Mesendoderm (in vitro differentiated cells): ENCODE data around the gene CAMTA1.
A peak's percentile ranks its signal among the peaks of the same experiment; 100 is the strongest.

Source experiments
- DNase-seq: peaks from one replicate; pipeline ENCODE4 v3.0.0; 2013
- H2AK5ac ChIP-seq: 2 replicates; pipeline ENCODE4 v1.6.1; 2013; ENCODE audit warnings: low read length, inconsistent platforms
- H2BK120ac ChIP-seq: 2 replicates; pipeline ENCODE4 v1.6.1; 2013; ENCODE audit warnings: low read depth, mild to moderate bottlenecking, low read length, moderate library complexity, mixed read lengths
- H2BK15ac ChIP-seq: replicated peaks from 2 replicates; pipeline ENCODE4 v1.6.1; 2013; ENCODE audit warnings: low read depth, mild to moderate bottlenecking, moderate library complexity
- H2BK5ac ChIP-seq: 2 replicates; pipeline ENCODE4 v1.6.1; 2013; ENCODE audit warnings: low read length, inconsistent platforms
- H3K18ac ChIP-seq: 2 replicates; pipeline ENCODE4 v1.6.1; 2013; ENCODE audit warnings: mild to moderate bottlenecking, low read length, mixed read lengths
- H3K23ac ChIP-seq: one replicate; pipeline ENCODE4 v1.6.1; 2013; ENCODE audit warnings: low read length
- H3K27ac ChIP-seq: 2 replicates; pipeline ENCODE4 v1.5.1; 2013; ENCODE audit warnings: low read depth, mild to moderate bottlenecking, inconsistent platforms, low read length, moderate library complexity
- H3K27me3 ChIP-seq: 2 replicates; pipeline ENCODE4 v1.6.1; 2013; ENCODE audit warnings: low read length, control low read depth, mild to moderate bottlenecking, inconsistent platforms; ENCODE audit not compliant: insufficient read depth, poor library complexity
- H3K36me3 ChIP-seq: 2 replicates; pipeline ENCODE4 v1.6.1; 2013; ENCODE audit warnings: low read length, inconsistent platforms; ENCODE audit not compliant: control insufficient read depth, insufficient read depth
- H3K4ac ChIP-seq: one replicate; pipeline ENCODE4 v1.6.1; 2013; ENCODE audit warnings: low read depth, mild to moderate bottlenecking, low read length, moderate library complexity
- H3K4me1 ChIP-seq: 2 replicates; pipeline ENCODE4 v1.6.1; 2013; ENCODE audit warnings: low read depth, low read length, inconsistent platforms; ENCODE audit not compliant: control insufficient read depth
- H3K4me2 ChIP-seq: 2 replicates; pipeline ENCODE4 v1.6.1; 2013; ENCODE audit warnings: low read length
- H3K4me3 ChIP-seq: 2 replicates; pipeline ENCODE4 v1.5.1; 2013; ENCODE audit warnings: mild to moderate bottlenecking, low read length
- H3K56ac ChIP-seq: one replicate; pipeline ENCODE4 v1.6.1; 2013; ENCODE audit warnings: low read length
- H3K79me1 ChIP-seq: 2 replicates; pipeline ENCODE4 v1.6.1; 2013; ENCODE audit warnings: low read length, inconsistent platforms
- H3K79me2 ChIP-seq: 2 replicates; pipeline ENCODE4 v1.6.1; 2013; ENCODE audit warnings: mild to moderate bottlenecking, low read length; ENCODE audit not compliant: control insufficient read depth, insufficient read depth
- H3K9ac ChIP-seq: 2 replicates; pipeline ENCODE4 v1.6.1; 2013; ENCODE audit warnings: low read length, inconsistent platforms
- H4K5ac ChIP-seq: one replicate; pipeline ENCODE4 v1.6.1; 2013; ENCODE audit warnings: low read length
- H4K8ac ChIP-seq: one replicate; pipeline ENCODE4 v1.6.1; 2013; ENCODE audit warnings: low read depth, mild to moderate bottlenecking, control low read depth, low read length, moderate library complexity
- WGBS: extraction: QIAGEN DNeasy Blood & Tissue Kit; methylation state at CpG from one replicate; pipeline ENCODE4 v1.1.7; 2013; ENCODE audit warnings: low lambda C conversion rate, missing lambda C conversion rate; ENCODE audit not compliant: insufficient coverage; ENCODE audit errors: extremely low coverage; 5-methylcytosine and 5-hydroxymethylcytosine counted together

CAMTA1 gene

GRCh38 chr1:6961905-6962477 is 176.7 kb downstream of the CAMTA1 start:
- H2BK5ac ChIP-seq = no peak overlapping the region
- H3K4me2 ChIP-seq = peak overlapping the region; percentile 86
- H3K79me2 ChIP-seq = no peaks in the 10 kb centered on the region
- no peak overlapping the region for H3K18ac ChIP-seq
- H4K5ac ChIP-seq = no peak overlapping the region
- no peak overlapping the region for H3K27ac ChIP-seq
- H2AK5ac ChIP-seq = no peak overlapping the region
- no peak overlapping the region for H2BK120ac ChIP-seq
- H3K9ac ChIP-seq = peak overlapping the region; percentile 45
- H3K27me3 ChIP-seq = no peaks in the 10 kb centered on the region
- no peak overlapping the region for H2BK15ac ChIP-seq
- H3K4me1 ChIP-seq = no peaks in the 10 kb centered on the region
- no peak overlapping the region for H3K23ac ChIP-seq
- no peak for DNase-seq
- H3K4ac ChIP-seq = no peak overlapping the region
- no peaks in the 10 kb centered on the region for H3K36me3 ChIP-seq
- H3K79me1 ChIP-seq = no peaks in the 10 kb centered on the region
- H4K8ac ChIP-seq = no peak overlapping the region
- H3K4me3 ChIP-seq = peak overlapping the region; percentile 82
- peak overlapping the region; percentile 85 for H3K56ac ChIP-seq
- WGBS = no CpG with 5 or more reads among the region's 31 CpGs

- no peak overlapping the region for H3K4me3 ChIP-seq
- no peaks in the 10 kb centered on the region for H3K27me3 ChIP-seq
- no peak overlapping the region for H2BK5ac ChIP-seq
- no peak overlapping the region for H2BK120ac ChIP-seq
- WGBS = no CpG with 5 or more reads among the region's 14 CpGs
- H3K56ac ChIP-seq = no peak overlapping the region
- no peaks in the 10 kb centered on the region for H3K36me3 ChIP-seq
- peak; percentile 100 for DNase-seq
- no peak overlapping the region for H3K23ac ChIP-seq
- no peak overlapping the region for H3K4me2 ChIP-seq
- H3K27ac ChIP-seq = no peak overlapping the region
- no peak overlapping the region for H4K8ac ChIP-seq
- H3K4me1 ChIP-seq = no peaks in the 10 kb centered on the region
- H2AK5ac ChIP-seq = no peak overlapping the region
- no peak overlapping the region for H3K4ac ChIP-seq
- H3K79me2 ChIP-seq = no peaks in the 10 kb centered on the region
- H4K5ac ChIP-seq = no peak overlapping the region
- H3K18ac ChIP-seq = no peak overlapping the region
- H3K79me1 ChIP-seq = no peaks in the 10 kb centered on the region
- no peak overlapping the region for H3K9ac ChIP-seq
- H2BK15ac ChIP-seq = no peak overlapping the region
These were observed 177.3 kb downstream of the CAMTA1 start for GRCh38 chr1:6962478-6962995.

GRCh38 chr1:6962996-6963911 is 178.0 kb downstream of the CAMTA1 start:
- peak overlapping the region; percentile 35 for H3K9ac ChIP-seq
- H3K18ac ChIP-seq = peak overlapping the region; percentile 33
- H3K4me2 ChIP-seq = peak overlapping the region; percentile 65
- H3K4ac ChIP-seq = no peak overlapping the region
- no peak overlapping the region for H4K5ac ChIP-seq
- H3K23ac ChIP-seq = no peak overlapping the region
- H2BK5ac ChIP-seq = no peak overlapping the region
- no CpG with 5 or more reads among the region's 41 CpGs for WGBS
- H3K56ac ChIP-seq = peak overlapping the region; percentile 45
- no peak for DNase-seq
- no peak overlapping the region for H3K27ac ChIP-seq
- H3K4me1 ChIP-seq = no peaks in the 10 kb centered on the region
- no peaks in the 10 kb centered on the region for H3K79me2 ChIP-seq
- H3K79me1 ChIP-seq = no peaks in the 10 kb centered on the region
- H3K27me3 ChIP-seq = no peaks in the 10 kb centered on the region
- H3K4me3 ChIP-seq = peak overlapping the region; percentile 12
- H3K36me3 ChIP-seq = no peaks in the 10 kb centered on the region
- H2AK5ac ChIP-seq = no peak overlapping the region
- H4K8ac ChIP-seq = no peak overlapping the region
- H2BK120ac ChIP-seq = no peak overlapping the region
- no peak overlapping the region for H2BK15ac ChIP-seq

GRCh38 chr1:6963912-6964307 is 178.7 kb downstream of the CAMTA1 start:
- peak overlapping the region; percentile 51 for H2AK5ac ChIP-seq
- no peak overlapping the region for H3K27ac ChIP-seq
- no peak overlapping the region for H4K5ac ChIP-seq
- H3K4ac ChIP-seq = no peak overlapping the region
- no peak overlapping the region for H3K4me3 ChIP-seq
- no CpG with 5 or more reads among the region's 5 CpGs for WGBS
- no peak for DNase-seq
- no peaks in the 10 kb centered on the region for H3K79me2 ChIP-seq
- no peak overlapping the region for H2BK5ac ChIP-seq
- H3K56ac ChIP-seq = peak overlapping the region; percentile 45
- H3K79me1 ChIP-seq = no peaks in the 10 kb centered on the region
- no peak overlapping the region for H3K23ac ChIP-seq
- no peak overlapping the region for H4K8ac ChIP-seq
- H3K4me1 ChIP-seq = no peaks in the 10 kb centered on the region
- no peak overlapping the region for H2BK120ac ChIP-seq
- H3K27me3 ChIP-seq = no peaks in the 10 kb centered on the region
- peak overlapping the region; percentile 35 for H3K9ac ChIP-seq
- no peaks in the 10 kb centered on the region for H3K36me3 ChIP-seq
- H2BK15ac ChIP-seq = no peak overlapping the region
- H3K18ac ChIP-seq = peak overlapping the region; percentile 33
- H3K4me2 ChIP-seq = peak overlapping the region; percentile 65

- no peaks in the 10 kb centered on the region for H3K27me3 ChIP-seq
- no peaks in the 10 kb centered on the region for H3K79me1 ChIP-seq
- no peak overlapping the region for H2BK15ac ChIP-seq
- no peak overlapping the region for H3K18ac ChIP-seq
- no peak overlapping the region for H3K27ac ChIP-seq
- H2BK5ac ChIP-seq = no peak overlapping the region
- H3K4ac ChIP-seq = no peak overlapping the region
- no peaks in the 10 kb centered on the region for H3K36me3 ChIP-seq
- no peak for DNase-seq
- no peaks in the 10 kb centered on the region for H3K4me1 ChIP-seq
- H3K4me3 ChIP-seq = no peak overlapping the region
- H3K79me2 ChIP-seq = no peaks in the 10 kb centered on the region
- no peak overlapping the region for H3K23ac ChIP-seq
- H2AK5ac ChIP-seq = no peak overlapping the region
- H2BK120ac ChIP-seq = no peak overlapping the region
- no peak overlapping the region for H3K56ac ChIP-seq
- no CpG with 5 or more reads among the region's 15 CpGs for WGBS
- H4K5ac ChIP-seq = no peak overlapping the region
- no peak overlapping the region for H4K8ac ChIP-seq
- no peak overlapping the region for H3K9ac ChIP-seq
- no peak overlapping the region for H3K4me2 ChIP-seq
These were observed 180.1 kb downstream of the CAMTA1 start for GRCh38 chr1:6965083-6965934.
